ENCODE results near the gene GID8. TPM values are rescaled to one million over a fixed set of nuclear protein-coding genes. Genes with fewer than 3 reads are reported as not detected.

GID8 gene
- 42.9 and 43.0 TPM in 2 replicates for total RNA-seq

GRCh38 chr20:62938105-62938888 lies at the start of gene GID8:
Gene GID8, plus strand, starts transcription at chr20:62938147. Its CDS starts 3,356 bp downstream, at chr20:62941503.

GRCh38 chr20:62926229-62927127 lies 11.5 kb upstream of the GID8 start, which contains the start of gene DIDO1:
Gene DIDO1, minus strand, starts transcription at chr20:62926505.

DNA sequence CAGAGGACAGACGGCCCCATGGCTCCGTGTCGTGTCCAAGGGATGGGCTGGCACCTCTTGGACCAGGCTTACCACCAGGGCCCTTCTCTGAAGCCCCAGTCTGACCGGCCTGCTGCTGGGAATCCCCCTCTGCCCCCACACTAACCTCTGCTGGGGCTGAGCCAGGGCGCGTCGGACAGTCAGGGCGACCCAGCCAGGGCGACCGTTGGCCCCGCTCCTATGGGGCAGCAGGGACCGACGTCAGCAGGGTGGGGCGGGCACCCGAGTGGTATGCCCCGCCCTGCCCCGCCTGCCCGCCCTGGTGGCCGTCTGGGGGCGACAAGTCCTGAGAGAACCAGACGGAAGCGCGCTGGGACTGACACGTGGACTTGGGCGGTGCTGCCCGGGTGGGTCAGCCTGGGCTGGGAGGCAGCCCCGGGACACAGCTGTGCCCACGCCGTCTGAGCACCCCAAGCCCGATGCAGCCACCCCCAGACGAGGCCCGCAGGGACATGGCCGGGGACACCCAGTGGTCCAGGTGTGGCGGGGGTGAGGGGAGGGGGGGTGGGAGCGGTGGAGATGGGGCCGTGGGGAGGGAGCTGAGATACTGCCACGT lies 14.5 kb downstream of the GID8 start, which contains the start of gene SLC17A9:
Gene SLC17A9 (plus strand): TSS at position 337 of the 595 bp plus-strand sequence. CDS start 122 bp downstream, at position 459.

Other genes starting within 250 kb of the GID8 start
- 0.65 and 2.7 TPM in 2 replicates for gene NTSR1, start 229.3 kb upstream of the GID8 start, total RNA-seq
- gene MRGBP, start 141.7 kb upstream of the GID8 start, total RNA-seq = 31.2 and 34.0 TPM in 2 replicates
- 28.3 and 80.9 TPM in 2 replicates for gene OGFR, start 133.3 kb upstream of the GID8 start, total RNA-seq
- 0.30 and 0.97 TPM in 2 replicates for gene COL9A3, start 121.1 kb upstream of the GID8 start, total RNA-seq
- 9.3 and 13.3 TPM in 2 replicates for gene TCFL5, start 76.3 kb upstream of the GID8 start, total RNA-seq
- 32.2 and 40.6 TPM in 2 replicates for gene DIDO1, start 11.6 kb upstream of the GID8 start, total RNA-seq
- 12.8 and 19.2 TPM in 2 replicates for gene SLC17A9, start 14.6 kb downstream of the GID8 start, total RNA-seq
- gene BHLHE23, start 68.8 kb downstream of the GID8 start, total RNA-seq = not detected in 2 replicates

Data from epithelial cell of umbilical artery (primary cell).